Fibroblast of lung (primary cell): Measurements from ENCODE around the gene APAF1.

Experiments used
- EZH2 ChIP-seq: IDR thresholded peaks from 2 replicates; pipeline ENCODE4 v1.5.1; 2012; ENCODE audit warnings: low read length, control low read depth, mild to moderate bottlenecking; ENCODE audit errors: missing control alignments
- TF ChIP-seq, protein P1 (sequence below), 2 donors: IDR thresholded peaks in 1 of 2; conservative IDR thresholded peaks in 1 of 2; 1 replicate in 1 of 2; 2 replicates in 1 of 2; pipeline ENCODE4 v1.5.1; 2011 to 2012; ENCODE audit warnings: low read length in 2 of 2, control low read depth in 1 of 2, inconsistent platforms in 1 of 2, low read depth in 1 of 2, mild to moderate bottlenecking in 1 of 2

DNA sequence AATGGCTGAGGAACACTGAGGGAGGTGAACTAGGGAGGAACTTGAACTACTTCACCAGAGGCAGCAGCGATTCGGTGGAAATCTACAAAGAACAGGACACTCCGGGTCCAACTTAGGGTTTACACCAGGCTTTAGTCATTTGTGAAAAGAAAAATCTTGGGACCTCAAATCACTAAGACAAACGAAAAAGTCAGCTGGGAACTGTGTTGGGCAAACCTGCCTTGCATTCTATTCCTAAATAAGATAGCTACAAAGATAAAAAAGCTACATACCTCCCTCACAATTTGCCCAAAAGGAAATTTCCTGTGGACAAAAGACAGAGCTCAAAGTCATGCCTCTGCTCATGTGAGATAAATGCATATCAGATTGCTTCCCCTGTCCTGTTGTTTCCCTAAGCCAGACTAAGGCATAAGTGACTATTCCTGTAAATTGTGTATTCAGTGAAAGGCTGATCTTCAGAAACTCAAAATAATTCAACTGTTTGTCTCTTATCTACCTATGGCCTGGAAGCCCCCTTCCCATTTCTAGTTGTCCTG, 106.6 kb downstream of the APAF1 start:
- TF ChIP-seq, protein P1, sequence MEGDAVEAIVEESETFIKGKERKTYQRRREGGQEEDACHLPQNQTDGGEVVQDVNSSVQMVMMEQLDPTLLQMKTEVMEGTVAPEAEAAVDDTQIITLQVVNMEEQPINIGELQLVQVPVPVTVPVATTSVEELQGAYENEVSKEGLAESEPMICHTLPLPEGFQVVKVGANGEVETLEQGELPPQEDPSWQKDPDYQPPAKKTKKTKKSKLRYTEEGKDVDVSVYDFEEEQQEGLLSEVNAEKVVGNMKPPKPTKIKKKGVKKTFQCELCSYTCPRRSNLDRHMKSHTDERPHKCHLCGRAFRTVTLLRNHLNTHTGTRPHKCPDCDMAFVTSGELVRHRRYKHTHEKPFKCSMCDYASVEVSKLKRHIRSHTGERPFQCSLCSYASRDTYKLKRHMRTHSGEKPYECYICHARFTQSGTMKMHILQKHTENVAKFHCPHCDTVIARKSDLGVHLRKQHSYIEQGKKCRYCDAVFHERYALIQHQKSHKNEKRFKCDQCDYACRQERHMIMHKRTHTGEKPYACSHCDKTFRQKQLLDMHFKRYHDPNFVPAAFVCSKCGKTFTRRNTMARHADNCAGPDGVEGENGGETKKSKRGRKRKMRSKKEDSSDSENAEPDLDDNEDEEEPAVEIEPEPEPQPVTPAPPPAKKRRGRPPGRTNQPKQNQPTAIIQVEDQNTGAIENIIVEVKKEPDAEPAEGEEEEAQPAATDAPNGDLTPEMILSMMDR (conservative IDR thresholded peaks at IDR 0.05 in 1 of 2, IDR thresholded peaks at IDR 0.05 in 1 of 2; ENCODE audit: low read depth in 1 of 2, low read length in 2 of 2), result no peak
- TF ChIP-seq EZH2, result no peak
